ENCODE results near the gene MRFAP1L1. TPM values are rescaled to one million over a fixed set of nuclear protein-coding genes. Genes with fewer than 3 reads are reported as not detected.

Gene MRFAP1L1
- total RNA-seq (2021) = 57.7 and 60.3 TPM in 2 replicates
- long read RNA-seq, transcript MRFAP1L1-201 (2 exons, 1,593 nt) = major isoform, 257 of 325 reads
- long read RNA-seq, transcript MRFAP1L1-202 (1 exons, 2,127 nt) = minor isoform, 31 of 325 reads
- long read RNA-seq, partial matches to known transcripts = 0 of 325 reads
- long read RNA-seq, other reads (novel, unspliced or antisense) = 37 of 325 reads

- H3K56ac ChIP-seq (ENCODE audit: insufficient read length, low read depth, low read length) = no peak within 1 kb of the TSS
- H2AK5ac ChIP-seq (ENCODE audit: insufficient read length, low read length) = no peak within 1 kb of the TSS
- peak within 1 kb of the TSS; percentile 89 for H4K8ac ChIP-seq (replicated peaks; ENCODE audit: insufficient read length, low read depth, low read length)
- peaks cover 6 to 7% of the 10 kb centered on the region in 2 experiments; a peak in 4 of 5 replicates for H3K9me3 Mint-ChIP-seq
- peak within 1 kb of the TSS; percentile 99 for H3K9ac ChIP-seq (ENCODE audit: extremely low read depth, insufficient read length, low read length)
- peak within 1 kb of the TSS; percentile 100 for H3K4me2 ChIP-seq (ENCODE audit: insufficient read depth, insufficient read length, low read length)
- H3K18ac ChIP-seq (ENCODE audit: insufficient read length, low read depth, low read length) = peak within 1 kb of the TSS; percentile 45
- H2AFZ ChIP-seq (ENCODE audit: low read length) = peak within 1 kb of the TSS; percentile 65
- H3K36me3 Mint-ChIP-seq (ENCODE audit: insufficient read depth in 1 of 3, low read depth in 3 of 3) = peaks cover 25 to 35% (median 32%) of the 10 kb centered on the region in 3 experiments
- H2BK15ac ChIP-seq (ENCODE audit: low read depth, low read length) = peak within 1 kb of the TSS; percentile 99
- DNase-seq = peak; percentile 97
- H3K27me3 Mint-ChIP-seq (ENCODE audit: low read depth) = peaks cover 35% of the 10 kb centered on the region
- no CpG with 5 or more reads among the region's 72 CpGs for WGBS (ENCODE audit: extremely low coverage, insufficient read length, low lambda C conversion rate)
- peak within 1 kb of the TSS; percentile 99 for H3K4me3 Mint-ChIP-seq
- TF ChIP-seq, protein P1, sequence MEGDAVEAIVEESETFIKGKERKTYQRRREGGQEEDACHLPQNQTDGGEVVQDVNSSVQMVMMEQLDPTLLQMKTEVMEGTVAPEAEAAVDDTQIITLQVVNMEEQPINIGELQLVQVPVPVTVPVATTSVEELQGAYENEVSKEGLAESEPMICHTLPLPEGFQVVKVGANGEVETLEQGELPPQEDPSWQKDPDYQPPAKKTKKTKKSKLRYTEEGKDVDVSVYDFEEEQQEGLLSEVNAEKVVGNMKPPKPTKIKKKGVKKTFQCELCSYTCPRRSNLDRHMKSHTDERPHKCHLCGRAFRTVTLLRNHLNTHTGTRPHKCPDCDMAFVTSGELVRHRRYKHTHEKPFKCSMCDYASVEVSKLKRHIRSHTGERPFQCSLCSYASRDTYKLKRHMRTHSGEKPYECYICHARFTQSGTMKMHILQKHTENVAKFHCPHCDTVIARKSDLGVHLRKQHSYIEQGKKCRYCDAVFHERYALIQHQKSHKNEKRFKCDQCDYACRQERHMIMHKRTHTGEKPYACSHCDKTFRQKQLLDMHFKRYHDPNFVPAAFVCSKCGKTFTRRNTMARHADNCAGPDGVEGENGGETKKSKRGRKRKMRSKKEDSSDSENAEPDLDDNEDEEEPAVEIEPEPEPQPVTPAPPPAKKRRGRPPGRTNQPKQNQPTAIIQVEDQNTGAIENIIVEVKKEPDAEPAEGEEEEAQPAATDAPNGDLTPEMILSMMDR (conservative IDR thresholded peaks at IDR 0.05) = peak; percentile 36; the same call in 2 of the 3 replicates
- no peak within 1 kb of the TSS for H3K4ac ChIP-seq (ENCODE audit: low read depth, low read length)
- no peak within 1 kb of the TSS for H2BK120ac ChIP-seq (ENCODE audit: low read depth, low read length, poor library complexity, severe bottlenecking)
- H3K14ac ChIP-seq (ENCODE audit: insufficient read depth, low read length) = peak within 1 kb of the TSS; percentile 79
- peak within 1 kb of the TSS; percentile 69 for H2BK5ac ChIP-seq (ENCODE audit: insufficient read length, low read length)
- H3K4me1 Mint-ChIP-seq = peaks cover 16 to 27% of the 10 kb centered on the region in 2 experiments
- H3K27ac ChIP-seq (ENCODE audit: insufficient read length, low read depth, low read length) = peak within 1 kb of the TSS; percentile 53
- peak within 1 kb of the TSS; percentile 96 to 99 (median 98) for H3K27ac Mint-ChIP-seq
- peaks cover 29% of the 10 kb centered on the region; the same call in 1 of the 2 replicates for H3K79me2 ChIP-seq (ENCODE audit: insufficient read depth, low read length)
- peak within 1 kb of the TSS; percentile 58 for H4K91ac ChIP-seq (ENCODE audit: insufficient read length, low read depth, low read length)
- H3K79me1 ChIP-seq (ENCODE audit: insufficient read depth, low read depth, low read length, poor library complexity, severe bottlenecking) = peaks cover 11% of the 10 kb centered on the region
- no peaks in the 10 kb centered on the region for H4K20me1 ChIP-seq (ENCODE audit: control insufficient read depth, insufficient read depth, insufficient read length)
- H2BK12ac ChIP-seq (ENCODE audit: insufficient read length, low read depth, low read length) = peak within 1 kb of the TSS; percentile 64
- H2BK20ac ChIP-seq (ENCODE audit: low read depth, low read length, poor library complexity, severe bottlenecking) = no peak within 1 kb of the TSS
- H3K9me3 ChIP-seq (ENCODE audit: control insufficient read depth, low read depth, low read length) = no peaks in the 10 kb centered on the region
- H3T11ph ChIP-seq (ENCODE audit: low read length) = no peak within 1 kb of the TSS
- H3K4me1 ChIP-seq (ENCODE audit: insufficient read depth, low read length) = peaks cover 8% of the 10 kb centered on the region
- peaks cover 12% of the 10 kb centered on the region for H3K23me2 ChIP-seq (ENCODE audit: insufficient read length, low read depth, low read length, poor library complexity, severe bottlenecking)
- H3K27me3 ChIP-seq (ENCODE audit: insufficient read depth, low read length) = peaks cover 2% of the 10 kb centered on the region; the same call in 1 of the 2 replicates
- peak within 1 kb of the TSS; percentile 90 for H4K5ac ChIP-seq (ENCODE audit: insufficient read length, low read depth, low read length)
- no peak within 1 kb of the TSS for H3K23ac ChIP-seq (ENCODE audit: insufficient read length, low read depth, low read length)
Measured at GRCh38 chr4:6709230-6710114, at the start of gene MRFAP1L1. MRFAP1L1 (minus strand) TSS chr4:6709865; CDS start chr4:6709629, 236 bp downstream.
